ENCODE results near the gene MBTD1. TPM values are rescaled to one million over a fixed set of nuclear protein-coding genes. Genes with fewer than 3 reads are reported as not detected.
"Not testable (repeated sequence)": the region's sequence is repeated elsewhere in the genome, so short reads cannot be mapped to it uniquely, and the experiment has no call there.

MBTD1 gene
- total RNA-seq, 1 donor from 2014 or later: 7.8 TPM

DNA sequence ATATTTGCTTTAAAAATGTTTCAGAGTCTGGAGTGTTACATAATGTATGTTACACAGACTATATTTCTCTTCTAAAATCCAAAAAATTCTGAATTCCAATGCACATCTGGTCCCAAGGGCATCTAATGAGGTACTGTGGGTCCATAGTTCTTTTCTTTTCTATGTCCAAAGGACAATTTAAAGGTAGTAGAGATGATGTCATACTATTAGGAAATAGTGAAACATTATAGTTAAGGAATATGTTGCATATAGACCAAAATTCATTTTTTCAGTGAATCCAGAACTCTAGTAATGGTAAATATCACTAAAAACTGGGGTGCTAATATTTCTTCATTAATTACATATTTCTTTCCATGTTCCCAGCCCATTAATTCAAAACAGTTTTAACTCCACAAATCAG lies 70.7 kb downstream of the MBTD1 start:
- Histone ChIP-seq H3K27me3 (ENCODE audit: control insufficient read depth, insufficient read depth, low read length) (no peaks in the 10 kb centered on the region), H3K36me3 (ENCODE audit: control insufficient read depth, insufficient read depth, low read length) (no peaks in the 10 kb centered on the region), H3K4me3 (ENCODE audit: low read depth, low read length) (no peak overlapping the region)
- no peak for DNase-seq (ENCODE audit: low read depth)
- TF ChIP-seq, protein P1, sequence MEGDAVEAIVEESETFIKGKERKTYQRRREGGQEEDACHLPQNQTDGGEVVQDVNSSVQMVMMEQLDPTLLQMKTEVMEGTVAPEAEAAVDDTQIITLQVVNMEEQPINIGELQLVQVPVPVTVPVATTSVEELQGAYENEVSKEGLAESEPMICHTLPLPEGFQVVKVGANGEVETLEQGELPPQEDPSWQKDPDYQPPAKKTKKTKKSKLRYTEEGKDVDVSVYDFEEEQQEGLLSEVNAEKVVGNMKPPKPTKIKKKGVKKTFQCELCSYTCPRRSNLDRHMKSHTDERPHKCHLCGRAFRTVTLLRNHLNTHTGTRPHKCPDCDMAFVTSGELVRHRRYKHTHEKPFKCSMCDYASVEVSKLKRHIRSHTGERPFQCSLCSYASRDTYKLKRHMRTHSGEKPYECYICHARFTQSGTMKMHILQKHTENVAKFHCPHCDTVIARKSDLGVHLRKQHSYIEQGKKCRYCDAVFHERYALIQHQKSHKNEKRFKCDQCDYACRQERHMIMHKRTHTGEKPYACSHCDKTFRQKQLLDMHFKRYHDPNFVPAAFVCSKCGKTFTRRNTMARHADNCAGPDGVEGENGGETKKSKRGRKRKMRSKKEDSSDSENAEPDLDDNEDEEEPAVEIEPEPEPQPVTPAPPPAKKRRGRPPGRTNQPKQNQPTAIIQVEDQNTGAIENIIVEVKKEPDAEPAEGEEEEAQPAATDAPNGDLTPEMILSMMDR (IDR thresholded peaks at IDR 0.05; ENCODE audit: insufficient read depth, low read length, poor library complexity, severe bottlenecking): no peak

DNA sequence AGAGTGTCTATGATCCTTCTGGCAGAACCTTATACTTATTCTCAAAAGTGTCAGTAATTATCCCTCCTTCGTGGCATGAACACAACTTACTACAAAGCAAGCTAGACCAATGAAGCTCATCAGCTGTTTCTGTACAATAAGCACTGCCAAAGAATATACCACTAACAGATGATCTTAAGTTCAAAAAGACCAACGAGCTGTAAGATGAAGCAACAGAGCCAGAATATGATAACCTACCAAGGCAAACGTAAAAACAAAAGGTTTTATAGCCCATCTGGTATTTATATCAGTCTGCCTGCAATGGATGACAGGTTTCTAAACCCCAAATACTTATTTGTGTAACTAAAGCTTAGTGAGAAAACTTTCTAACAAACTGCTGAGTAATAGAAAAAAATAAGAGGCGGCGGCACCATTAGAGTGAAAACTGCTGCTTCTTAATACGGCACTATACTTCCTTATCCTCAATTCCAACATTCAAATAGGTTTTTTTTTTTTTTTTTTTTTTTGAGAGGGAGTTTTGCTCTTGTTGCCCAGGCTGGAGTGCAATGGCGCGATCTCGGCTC lies 71.5 kb downstream of the MBTD1 start:
- DNase-seq (ENCODE audit: low read depth): no peak
- TF ChIP-seq, protein P1 (IDR thresholded peaks at IDR 0.05; ENCODE audit: insufficient read depth, low read length, poor library complexity, severe bottlenecking): no peak
- no peaks in the 10 kb centered on the region for H3K27me3 ChIP-seq (ENCODE audit: control insufficient read depth, insufficient read depth, low read length)
- H3K36me3 ChIP-seq (ENCODE audit: control insufficient read depth, insufficient read depth, low read length): no peaks in the 10 kb centered on the region
- H3K4me3 ChIP-seq (ENCODE audit: low read depth, low read length): no peak overlapping the region

DNA sequence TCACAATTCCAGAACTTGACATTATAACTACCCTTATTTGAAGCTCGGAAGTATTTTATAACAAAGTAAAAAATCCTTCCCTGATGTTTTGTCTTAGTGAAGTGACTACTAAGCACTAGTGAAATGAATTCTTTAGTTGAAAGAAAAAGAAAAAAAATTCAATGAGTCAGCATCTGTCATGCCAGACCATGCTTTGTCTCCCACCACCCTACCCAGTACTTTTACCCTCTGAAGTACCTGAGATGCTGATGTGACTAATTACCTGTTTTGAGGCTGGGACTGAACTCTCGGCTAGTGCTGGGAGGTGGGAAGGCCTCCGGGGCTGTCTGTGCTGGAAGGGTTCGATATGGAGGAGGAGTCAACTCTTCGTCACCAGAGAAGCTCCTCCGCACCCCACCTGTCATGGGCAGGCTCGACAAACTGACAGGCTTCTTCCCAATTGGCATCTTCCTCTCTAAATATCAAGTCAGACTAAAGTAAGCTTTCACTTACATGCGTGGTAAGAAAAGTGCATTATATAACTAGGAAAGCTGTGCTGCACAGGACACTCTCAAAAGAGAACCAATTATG lies 74.0 kb downstream of the MBTD1 start:
- TF ChIP-seq, protein P1 (IDR thresholded peaks at IDR 0.05; ENCODE audit: insufficient read depth, low read length, poor library complexity, severe bottlenecking): no peak
- Histone ChIP-seq H3K36me3 (ENCODE audit: control insufficient read depth, insufficient read depth, low read length) (no peaks in the 10 kb centered on the region), H3K4me3 (ENCODE audit: low read depth, low read length) (no peak overlapping the region), H3K27me3 (ENCODE audit: control insufficient read depth, insufficient read depth, low read length) (no peaks in the 10 kb centered on the region)
- DNase-seq (ENCODE audit: low read depth): no peak

DNA sequence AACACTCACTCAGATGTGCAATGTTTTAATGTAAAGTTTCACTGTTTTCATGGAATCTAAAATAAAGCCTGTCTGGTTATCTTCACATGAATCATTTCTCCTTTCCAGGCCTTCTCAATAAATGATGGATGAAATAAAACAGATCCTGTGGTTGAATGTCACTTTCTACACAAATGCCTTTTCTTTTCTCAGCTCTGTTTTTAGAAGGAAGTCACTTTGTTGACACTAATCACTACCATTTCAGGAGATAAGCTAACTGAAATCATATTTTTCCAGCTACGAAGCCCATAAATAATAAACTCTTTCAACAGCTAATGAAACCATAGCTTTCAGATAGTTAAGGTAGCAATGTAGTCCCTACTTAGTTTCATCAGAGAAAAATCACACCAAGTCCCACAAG lies 75.7 kb downstream of the MBTD1 start:
- TF ChIP-seq, protein P1 (IDR thresholded peaks at IDR 0.05; ENCODE audit: insufficient read depth, low read length, poor library complexity, severe bottlenecking): no peak
- H3K36me3 ChIP-seq (ENCODE audit: control insufficient read depth, insufficient read depth, low read length): no peaks in the 10 kb centered on the region

DNA sequence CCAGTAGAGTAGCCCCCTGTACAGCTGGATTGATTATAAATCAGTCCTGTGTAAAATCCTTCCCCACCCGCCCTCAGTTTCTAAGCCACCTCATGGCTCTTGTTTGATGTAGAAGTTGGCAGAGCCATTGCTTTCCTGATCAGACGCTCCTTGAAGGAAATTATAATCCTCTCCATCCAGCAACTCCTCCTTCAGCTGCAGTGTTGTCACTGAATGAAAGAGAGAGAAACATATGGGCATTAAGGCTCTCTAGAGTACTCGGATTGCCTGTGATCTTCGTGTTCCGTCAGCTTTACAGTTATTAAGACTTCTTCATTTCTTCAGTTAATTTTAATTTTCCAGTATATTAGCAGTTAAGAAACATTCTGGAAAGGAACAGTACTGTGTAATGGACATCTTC lies 79.4 kb downstream of the MBTD1 start:
- Histone ChIP-seq H3K27me3 (ENCODE audit: control insufficient read depth, insufficient read depth, low read length) (no peaks in the 10 kb centered on the region), H3K36me3 (ENCODE audit: control insufficient read depth, insufficient read depth, low read length) (no peaks in the 10 kb centered on the region), H3K4me3 (ENCODE audit: low read depth, low read length) (no peak overlapping the region)
- TF ChIP-seq, protein P1 (IDR thresholded peaks at IDR 0.05; ENCODE audit: insufficient read depth, low read length, poor library complexity, severe bottlenecking): no peak
- DNase-seq (ENCODE audit: low read depth): no peak

More for the DNA sequence above, 75.7 kb downstream of the MBTD1 start:
- no peak for DNase-seq (ENCODE audit: low read depth)
- Histone ChIP-seq H3K4me3 (ENCODE audit: low read depth, low read length) (no peak overlapping the region), H3K27me3 (ENCODE audit: control insufficient read depth, insufficient read depth, low read length) (no peaks in the 10 kb centered on the region)

DNA sequence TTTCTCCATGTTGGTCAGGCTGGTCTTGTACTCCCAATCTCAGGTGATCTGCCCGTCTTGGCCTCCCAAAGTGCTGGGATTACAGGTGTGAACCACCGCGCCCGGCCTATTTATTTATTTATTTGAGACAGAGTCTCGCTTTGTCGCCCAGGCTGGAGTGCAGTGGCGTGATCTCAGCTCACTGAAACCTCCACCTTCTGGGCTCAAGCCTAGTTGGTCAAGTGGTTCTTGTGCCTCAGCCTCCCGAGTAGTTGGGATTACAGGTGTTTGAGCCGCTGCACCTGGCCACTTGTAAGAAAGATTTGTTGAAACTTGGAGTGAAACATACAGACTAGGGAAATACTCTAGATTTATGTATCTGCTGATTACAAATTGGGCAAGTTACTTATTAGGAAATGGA lies 87.8 kb downstream of the MBTD1 start:
- not testable (repeated sequence) for H3K27me3 ChIP-seq (ENCODE audit: control insufficient read depth, insufficient read depth, low read length); H3K4me3 ChIP-seq (ENCODE audit: low read depth, low read length); DNase-seq (ENCODE audit: low read depth); H3K36me3 ChIP-seq (ENCODE audit: control insufficient read depth, insufficient read depth, low read length)
